Stomach (tissue), 4 donors: ENCODE measurements around the gene C7orf57.

Experiments used
- CTCF ChIP-seq, 7 experiments: fragments of 450-650 bp in 4 of 7; fragments of 200-600 bp in 3 of 7; sonication (generic) in 3 of 7; IDR thresholded peaks; one replicate each; pipeline ENCODE4 v1.5.1; 2016 to 2019; ENCODE audit warnings: antibody characterized with exemption in 7 of 7, control low read depth in 2 of 7, mild to moderate bottlenecking in 1 of 7
- EP300 ChIP-seq: sonication (generic); formaldehyde crosslinking; IDR thresholded peaks from one replicate; pipeline ENCODE4 v1.6.1; 2017; ENCODE audit warnings: antibody characterized with exemption
- POLR2A ChIP-seq, 4 donors: fragments of 450-650 bp; IDR thresholded peaks; one replicate each; pipeline ENCODE4 v1.6.1; 2016; ENCODE audit warnings: antibody characterized with exemption in 4 of 4, control low read depth in 2 of 4, mild to moderate bottlenecking in 1 of 4, moderate library complexity in 1 of 4
- POLR2AphosphoS5 ChIP-seq, 3 donors: sonication (generic); formaldehyde crosslinking; IDR thresholded peaks; one replicate each; pipeline ENCODE4 v1.6.1; 2016; ENCODE audit warnings: antibody characterized with exemption in 3 of 3

- TF ChIP-seq CTCF (IDR thresholded peaks at IDR 0.05) (no peak), POLR2AphosphoS5 (IDR thresholded peaks at IDR 0.05) (no peak), EP300 (no peak), POLR2A (IDR thresholded peaks at IDR 0.05) (no peak)
These were observed 46.6 kb upstream of the C7orf57 start for GRCh38 chr7:47988496-47989386.
